NOMO-1 treated with DMSO at 0.1 percent for 48 hours (cell line): ENCODE measurements around the gene MTUS2.

ENCODE experiments used
- DNase-seq: peaks from one replicate; lab custom pipeline; 2025; ENCODE audit not compliant: unreplicated experiment; lab: John Stamatoyannopoulos, UW

MTUS2 gene

GRCh38 chr13:29537736-29538651 lies 717.9 kb downstream of the MTUS2 start:
- DNase-seq: no peak

- no peak for DNase-seq
Observed at GRCh38 chr13:29538652-29539040, 718.5 kb downstream of the MTUS2 start.

GRCh38 chr13:29539856-29540255 lies 719.7 kb downstream of the MTUS2 start:
- DNase-seq: no peak

GRCh38 chr13:29540334-29540733 lies 720.2 kb downstream of the MTUS2 start:
- DNase-seq: no peak

- DNase-seq: no peak
Observed at GRCh38 chr13:29540799-29541198, 720.7 kb downstream of the MTUS2 start.

GRCh38 chr13:29541400-29541799 lies 721.3 kb downstream of the MTUS2 start:
- no peak for DNase-seq

GRCh38 chr13:29542381-29542780 lies 722.2 kb downstream of the MTUS2 start:
- DNase-seq: no peak

- DNase-seq: peak; percentile 35
Observed at GRCh38 chr13:29543230-29544215, 723.4 kb downstream of the MTUS2 start.

- no peak for DNase-seq
Observed at GRCh38 chr13:29545988-29546387, 725.8 kb downstream of the MTUS2 start.

- no peak for DNase-seq
Observed at GRCh38 chr13:29546662-29547061, 726.5 kb downstream of the MTUS2 start.

GRCh38 chr13:29547153-29547552 lies 727.0 kb downstream of the MTUS2 start:
- no peak for DNase-seq

- no peak for DNase-seq
Observed at GRCh38 chr13:29548722-29549121, 728.6 kb downstream of the MTUS2 start.

GRCh38 chr13:29550430-29550988 lies 730.4 kb downstream of the MTUS2 start:
- DNase-seq: no peak

- no peak for DNase-seq
Observed at GRCh38 chr13:29551214-29551613, 731.1 kb downstream of the MTUS2 start.
